Astrocyte (in vitro differentiated cells and primary cell): ENCODE data around the gene KCNMA1.
"Not testable (repeated sequence)": the region's sequence is repeated elsewhere in the genome, so short reads cannot be mapped to it uniquely, and the experiment has no call there.

Source experiments
- EZH2 ChIP-seq: IDR thresholded peaks from 2 replicates; pipeline ENCODE4 v1.6.1; 2012; ENCODE audit warnings: mild to moderate bottlenecking, low read length, inconsistent platforms; ENCODE audit not compliant: insufficient read depth
- TF ChIP-seq, protein P1 (sequence below): IDR thresholded peaks from 2 replicates; pipeline ENCODE4 v1.5.1; 2011; ENCODE audit warnings: low read depth, mild to moderate bottlenecking, inconsistent platforms, low read length, moderate library complexity; ENCODE audit not compliant: insufficient read depth

DNA sequence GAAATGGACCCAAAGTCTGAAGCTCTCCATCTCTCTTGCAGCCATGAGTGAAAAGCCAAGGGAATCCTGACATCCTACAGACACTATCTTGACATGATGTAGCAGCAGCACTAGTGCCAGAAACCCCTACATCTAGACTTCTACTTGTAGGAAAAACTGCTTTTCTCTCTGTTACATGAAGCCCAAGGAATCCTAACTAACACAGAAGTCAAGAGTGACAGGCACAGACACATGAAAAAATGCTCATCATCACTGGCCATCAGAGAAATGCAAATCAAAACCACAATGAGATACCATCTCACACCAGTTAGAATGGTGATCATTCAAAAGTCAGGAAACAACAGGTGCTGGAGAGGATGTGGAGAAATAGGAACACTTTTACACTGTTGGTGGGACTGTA lies 297.7 kb downstream of the KCNMA1 start:
- TF ChIP-seq, protein P1, sequence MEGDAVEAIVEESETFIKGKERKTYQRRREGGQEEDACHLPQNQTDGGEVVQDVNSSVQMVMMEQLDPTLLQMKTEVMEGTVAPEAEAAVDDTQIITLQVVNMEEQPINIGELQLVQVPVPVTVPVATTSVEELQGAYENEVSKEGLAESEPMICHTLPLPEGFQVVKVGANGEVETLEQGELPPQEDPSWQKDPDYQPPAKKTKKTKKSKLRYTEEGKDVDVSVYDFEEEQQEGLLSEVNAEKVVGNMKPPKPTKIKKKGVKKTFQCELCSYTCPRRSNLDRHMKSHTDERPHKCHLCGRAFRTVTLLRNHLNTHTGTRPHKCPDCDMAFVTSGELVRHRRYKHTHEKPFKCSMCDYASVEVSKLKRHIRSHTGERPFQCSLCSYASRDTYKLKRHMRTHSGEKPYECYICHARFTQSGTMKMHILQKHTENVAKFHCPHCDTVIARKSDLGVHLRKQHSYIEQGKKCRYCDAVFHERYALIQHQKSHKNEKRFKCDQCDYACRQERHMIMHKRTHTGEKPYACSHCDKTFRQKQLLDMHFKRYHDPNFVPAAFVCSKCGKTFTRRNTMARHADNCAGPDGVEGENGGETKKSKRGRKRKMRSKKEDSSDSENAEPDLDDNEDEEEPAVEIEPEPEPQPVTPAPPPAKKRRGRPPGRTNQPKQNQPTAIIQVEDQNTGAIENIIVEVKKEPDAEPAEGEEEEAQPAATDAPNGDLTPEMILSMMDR, result not testable (repeated sequence)
- not testable (repeated sequence) for TF ChIP-seq EZH2
